GM18499 (cell line): ENCODE measurements around the gene ZC3H15.

Experiments
- ATAC-seq: cut with Tn5 transposase; IDR thresholded peaks from one replicate; pipeline ENCODE4 v1.9.1; 2021; ENCODE audit warnings: moderate number of reproducible peaks; ENCODE audit not compliant: insufficient read depth, unreplicated experiment

Gene ZC3H15

DNA sequence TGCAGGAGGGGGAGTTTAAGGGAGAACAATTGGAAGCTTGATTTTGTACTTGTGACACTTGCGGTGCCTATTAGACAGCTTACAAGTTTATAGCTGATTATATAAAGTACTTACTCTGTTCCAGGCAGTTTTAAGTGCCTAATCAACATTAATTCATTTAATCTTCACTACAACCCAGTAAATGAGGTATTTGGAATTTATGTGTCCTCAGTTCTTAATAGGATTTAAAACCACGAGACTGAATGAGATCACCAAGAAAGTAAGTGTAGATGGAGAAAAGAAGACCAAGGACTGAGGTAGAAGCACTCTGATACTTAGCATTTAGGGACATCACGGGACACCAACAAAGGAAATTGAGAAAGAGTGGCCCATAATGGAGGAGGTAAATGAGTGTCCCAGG is 49.8 kb downstream of the ZC3H15 start:
- no peak for ATAC-seq

GRCh38 chr2:186537019-186537418 is 51.0 kb downstream of the ZC3H15 start:
- ATAC-seq: no peak

GRCh38 chr2:186540941-186541340 is 54.9 kb downstream of the ZC3H15 start:
- ATAC-seq: no peak

GRCh38 chr2:186542002-186542401 is 55.9 kb downstream of the ZC3H15 start:
- no peak for ATAC-seq

GRCh38 chr2:186543561-186544131 is 57.6 kb downstream of the ZC3H15 start:
- no peak for ATAC-seq

- no peak for ATAC-seq
Measured at GRCh38 chr2:186544255-186544675, 58.2 kb downstream of the ZC3H15 start.

- ATAC-seq: no peak
Measured at GRCh38 chr2:186546846-186547245, 60.8 kb downstream of the ZC3H15 start.

GRCh38 chr2:186551323-186552050 is 65.4 kb downstream of the ZC3H15 start:
- no peak for ATAC-seq

DNA sequence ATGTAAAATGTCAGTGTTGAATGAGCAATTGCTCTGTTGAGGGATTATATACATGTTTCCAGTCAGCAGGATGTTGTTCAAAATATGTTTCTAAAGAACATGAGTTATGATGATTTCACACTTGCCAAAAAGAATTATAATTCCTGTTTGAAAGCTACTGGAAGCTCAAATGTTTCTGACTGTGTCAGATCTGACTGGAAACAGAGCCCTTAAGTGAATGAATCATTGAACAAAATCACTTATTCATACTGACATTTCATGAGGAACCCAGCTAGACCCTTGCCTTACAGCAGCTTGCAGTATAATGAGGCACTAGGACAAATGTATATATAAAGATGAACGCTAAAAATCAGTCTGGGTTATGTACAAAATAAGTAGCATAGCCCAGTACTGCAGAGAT is 68.4 kb downstream of the ZC3H15 start:
- no peak for ATAC-seq

DNA sequence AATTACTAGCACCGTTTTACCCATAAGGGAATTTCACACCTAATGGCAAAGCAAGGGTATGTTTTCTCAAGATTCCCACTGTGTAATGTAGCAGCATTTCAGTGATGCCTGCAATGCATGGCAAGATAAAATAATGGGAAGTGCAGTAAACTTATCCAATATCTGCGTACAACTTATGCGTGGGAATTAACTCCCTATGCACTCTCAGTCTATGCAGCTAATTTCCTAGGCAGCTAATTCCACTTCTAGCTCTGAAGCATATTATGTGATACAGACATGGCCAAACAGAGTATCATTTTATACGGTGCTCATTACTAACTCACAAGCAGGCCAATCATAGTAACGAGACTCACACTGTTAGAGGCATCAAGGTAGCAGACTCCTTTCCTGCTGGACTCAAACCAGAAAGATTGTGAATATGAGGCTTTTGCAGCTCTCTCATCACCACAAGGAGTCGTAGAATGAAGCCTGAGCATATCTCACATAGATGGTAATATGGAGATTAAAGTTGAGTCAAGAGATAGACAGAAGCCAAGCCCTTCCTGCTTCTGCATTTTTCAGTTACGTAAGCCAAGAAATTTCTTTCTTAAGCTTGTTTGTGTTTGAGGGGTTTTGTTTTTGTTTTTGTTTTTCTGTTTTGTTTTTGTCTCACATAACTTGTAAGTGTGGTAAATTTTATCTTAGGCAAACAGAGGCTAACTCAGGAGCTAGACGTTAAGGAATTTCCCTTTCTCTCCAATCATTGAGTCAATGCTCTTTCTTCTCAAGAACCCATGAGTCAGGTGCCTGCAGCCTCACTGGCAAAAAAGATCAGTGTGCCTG is 69.0 kb downstream of the ZC3H15 start:
- no peak for ATAC-seq

DNA sequence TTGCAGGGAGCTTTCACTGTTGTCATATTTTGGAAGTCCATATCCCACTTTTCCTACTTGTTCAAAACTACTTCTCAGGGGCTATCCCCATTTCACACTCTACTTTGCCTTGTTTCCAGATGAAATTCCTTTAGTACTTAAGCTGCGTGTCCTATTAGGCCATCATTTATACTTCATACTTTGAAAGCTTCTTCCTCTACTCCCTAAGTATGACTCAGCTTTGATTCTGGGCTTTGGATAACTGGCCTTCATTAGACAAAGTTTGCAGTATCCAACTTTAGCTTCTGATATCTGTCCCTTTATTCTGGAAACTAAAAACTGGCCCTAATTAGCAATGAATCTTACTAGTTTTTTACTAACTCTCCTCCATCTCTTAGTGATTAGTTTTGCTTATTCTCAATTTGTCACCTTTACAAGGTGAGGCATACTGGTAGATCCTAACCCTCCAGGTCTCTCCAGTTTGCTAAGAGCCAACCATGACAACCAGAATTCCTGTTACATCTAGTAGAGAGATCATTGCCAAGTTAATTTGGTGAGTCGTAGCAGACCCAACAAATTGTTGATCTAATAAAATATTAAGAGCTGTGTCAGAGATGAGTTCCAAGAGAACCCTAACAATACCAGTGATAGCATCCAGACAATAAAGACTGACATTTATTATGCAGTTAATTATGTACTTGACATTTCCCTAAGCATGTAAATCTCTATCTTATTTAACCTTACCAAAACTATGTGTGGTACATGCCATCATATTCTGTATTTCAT is 72.6 kb downstream of the ZC3H15 start:
- no peak for ATAC-seq
